B cell (primary cell): ENCODE measurements around the gene N4BP2L1. TPM values are rescaled to one million over a fixed set of nuclear protein-coding genes. Genes with fewer than 3 reads are reported as not detected.

Experiments used
- ATAC-seq: fragments of 200-7000 bp; cut with Tn5 transposase; one replicate; pipeline ENCODE4 v1.10.0; 2021; ENCODE audit warnings: low read depth, mild to moderate bottlenecking, moderate number of reproducible peaks, moderate library complexity
- CTCF ChIA-PET: fragments of 350-600 bp; sonication (Branson Sonifier 250); formaldehyde crosslinking; loops from one replicate; lab custom pipeline; 2021; ENCODE audit warnings: antibody characterized with exemption, inconsistent platforms; lab: Charles Lee
- POLR2A ChIA-PET: fragments of 350-600 bp; sonication (Branson Sonifier 250); formaldehyde crosslinking; loops from one replicate; lab custom pipeline; 2021; ENCODE audit warnings: antibody characterized with exemption; lab: Charles Lee
- DNase-seq: peaks from one replicate; pipeline ENCODE4 v3.0.0; 2013
- H2AFZ ChIP-seq: 2 replicates; pipeline ENCODE4 v1.6.1; 2012; ENCODE audit warnings: mild to moderate bottlenecking, low read depth, low read length; ENCODE audit not compliant: insufficient read depth, poor library complexity, severe bottlenecking
- H3K27ac ChIP-seq, 2 donors: 1 replicate in 1 of 2; 2 replicates in 1 of 2; pipeline ENCODE4 v1.5.1; 2012 to 2013; ENCODE audit warnings: low read length in 2 of 2, mild to moderate bottlenecking in 2 of 2, moderate library complexity in 1 of 2
- H3K27me3 ChIP-seq, 4 experiments: fragments of 200-600 bp in 1 of 4; sonication (generic) in 1 of 4; replicated peaks in 1 of 4; 1 replicate in 2 of 4; 2 replicates in 2 of 4; pipeline versions ENCODE4 v1.6.1 to v1.7.0; 2013 to 2016; ENCODE audit warnings: low read length in 3 of 4, mild to moderate bottlenecking in 2 of 4, mixed read lengths in 1 of 4, moderate library complexity in 1 of 4; ENCODE audit not compliant: insufficient read depth in 4 of 4, control insufficient read depth in 3 of 4; ENCODE audit errors: control extremely low read depth in 1 of 4
- H3K36me3 ChIP-seq, 2 experiments: replicated peaks in 1 of 2; 1 replicate in 1 of 2; 2 replicates in 1 of 2; pipeline versions ENCODE4 v1.6.1 to v1.7.1; 2013; ENCODE audit warnings: low read length in 1 of 2; ENCODE audit not compliant: insufficient read depth in 2 of 2, control insufficient read depth in 1 of 2; ENCODE audit errors: control extremely low read depth in 1 of 2, extremely low read depth in 1 of 2
- H3K4me1 ChIP-seq, 2 donors: fragments of 200-600 bp in 1 of 2; sonication (generic) in 1 of 2; 1 replicate in 1 of 2; 2 replicates in 1 of 2; pipeline versions ENCODE4 v1.5.1 to v1.6.1; 2013 to 2017; ENCODE audit warnings: low read length in 2 of 2; ENCODE audit not compliant: control insufficient read depth in 2 of 2, insufficient read depth in 2 of 2
- H3K4me2 ChIP-seq: replicated peaks from 2 replicates; pipeline ENCODE3; 2012; ENCODE audit warnings: mild to moderate bottlenecking, low read depth, low read length; ENCODE audit not compliant: poor library complexity, severe bottlenecking
- H3K4me3 ChIP-seq, 5 experiments: fragments of 200-600 bp in 1 of 5; sonication (generic) in 1 of 5; 1 replicate in 3 of 5; 2 replicates in 2 of 5; pipeline versions ENCODE4 v1.5.1 to v1.7.0; 2011 to 2016; ENCODE audit warnings: low read length in 4 of 5, mild to moderate bottlenecking in 4 of 5, low read depth in 2 of 5, control low read depth in 1 of 5, moderate library complexity in 1 of 5; ENCODE audit not compliant: insufficient read depth in 1 of 5; ENCODE audit errors: control extremely low read depth in 1 of 5, extremely low read depth in 1 of 5
- H3K79me2 ChIP-seq: fragments of 200-600 bp; sonication (generic); one replicate; pipeline ENCODE4 v1.6.0; 2016; ENCODE audit warnings: low read length; ENCODE audit not compliant: control insufficient read depth, insufficient read depth
- H3K9ac ChIP-seq: fragments of 200-600 bp; sonication (generic); 2 replicates; pipeline ENCODE4 v1.6.1; 2017; ENCODE audit warnings: mild to moderate bottlenecking, low read length, moderate library complexity
- H3K9me3 ChIP-seq, 3 donors: one replicate each; pipeline versions ENCODE4 v1.6.1 to v1.7.1; 2013; ENCODE audit warnings: low read length in 2 of 3; ENCODE audit not compliant: control insufficient read depth in 2 of 3, insufficient read depth in 1 of 3; ENCODE audit errors: control extremely low read depth in 1 of 3
- H4K20me1 ChIP-seq: 2 replicates; pipeline ENCODE4 v1.6.0; 2012; ENCODE audit warnings: mild to moderate bottlenecking, low read length; ENCODE audit not compliant: insufficient read depth, control insufficient read depth, poor library complexity, severe bottlenecking
- H3K27ac Mint-ChIP-seq: one replicate; pipeline ENCODE4 v1.8.0; 2021; ENCODE audit warnings: mixed read lengths
- H3K27me3 Mint-ChIP-seq: one replicate; pipeline ENCODE4 v1.8.0; 2021; ENCODE audit warnings: mixed read lengths
- H3K4me1 Mint-ChIP-seq: one replicate; pipeline ENCODE4 v1.8.0; 2021; ENCODE audit warnings: mixed read lengths
- H3K4me3 Mint-ChIP-seq: one replicate; pipeline ENCODE4 v1.8.0; 2021; ENCODE audit warnings: mixed read lengths
- H3K9me3 Mint-ChIP-seq: one replicate; pipeline ENCODE4 v1.8.0; 2022; ENCODE audit warnings: mixed read lengths; ENCODE audit not compliant: insufficient read depth
- CTCF ChIP-seq: fragments of 200-600 bp; IDR thresholded peaks from one replicate; pipeline ENCODE4 v1.8.0; 2022; ENCODE audit warnings: antibody characterized with exemption, mild to moderate bottlenecking
- EZH2 ChIP-seq: IDR thresholded peaks from 2 replicates; pipeline ENCODE4 v1.6.1; 2012; ENCODE audit warnings: borderline replicate concordance, low read depth, mild to moderate bottlenecking, moderate library complexity, low read length; ENCODE audit not compliant: insufficient read depth, poor library complexity, severe bottlenecking
- WGBS: methylation state at CpG from one replicate; pipeline ENCODE4 v1.1.5; 2013; ENCODE audit warnings: missing lambda C conversion rate; ENCODE audit not compliant: insufficient coverage; 5-methylcytosine and 5-hydroxymethylcytosine counted together
- intact Hi-C: fragments of 100-400 bp; cut with micrococcal nuclease; formaldehyde crosslinking; loops from one replicate; pipeline ENCODE4 v1.10.0; 2022
- polyA plus RNA-seq: library from polyadenylated mRNA; depleted of rRNA; stranded (reverse); fragments of >200 nt; gene quantifications from 2 replicates; pipeline ENCODE4 v1.2.3, GENCODE V29; 2012
- total RNA-seq, 2 donors: library from RNA; stranded (reverse); fragments of 120-200 nt in 1 of 2; gene quantifications; 1 replicate in 1 of 2; 2 replicates in 1 of 2; pipeline versions ENCODE4 v1.2.3 to v1.2.4, GENCODE V29; 2013 to 2022

Gene N4BP2L1
- total and polyA plus RNA-seq, 2 donors (not counting 1 experiment from before 2014, with no cell fraction given), result 50.9 to 52.8 TPM

DNA sequence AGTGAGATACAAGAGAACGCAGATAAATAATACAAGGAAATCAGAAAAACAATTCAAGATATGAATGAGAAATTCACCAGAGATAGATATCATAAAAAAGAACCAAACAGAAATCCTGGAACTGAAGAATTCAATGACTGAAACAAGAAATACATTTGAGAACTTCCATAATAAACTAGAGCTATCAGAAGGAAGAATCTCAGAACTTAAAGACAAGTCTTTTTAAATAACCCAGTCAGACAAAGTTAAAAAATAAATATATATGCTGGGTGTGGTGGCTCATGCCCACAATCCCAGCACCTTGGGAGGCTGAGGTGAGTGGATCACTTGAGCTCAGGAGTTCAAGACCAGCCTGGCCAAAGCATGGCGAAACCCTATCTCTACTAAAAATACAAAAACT lies 28.7 kb upstream of the N4BP2L1 start:
- Mint-ChIP-seq H3K4me3 (no peak overlapping the region), H3K27ac (no peak overlapping the region), H3K27me3 (no peaks in the 10 kb centered on the region), H3K9me3 (peaks cover 17% of the 10 kb centered on the region), H3K4me1 (no peaks in the 10 kb centered on the region)
- no peak overlapping the region for H3K4me2 ChIP-seq
- H3K27ac ChIP-seq, result no peak overlapping the region
- H3K27me3 ChIP-seq, result no peaks in the 10 kb centered on the region
- no CpG with 5 or more reads among the region's 2 CpGs for WGBS
- no peaks in the 10 kb centered on the region for H3K36me3 ChIP-seq
- TF ChIP-seq CTCF, result no peak
- TF ChIP-seq EZH2, result no peak
- no peaks in the 10 kb centered on the region for H4K20me1 ChIP-seq
- CTCF ChIA-PET, result no interaction called here
- ATAC-seq, result no peak
- peaks cover 1 to 31% (median 20%) of the 10 kb centered on the region in 3 donors for H3K9me3 ChIP-seq
- H3K9ac ChIP-seq, result no peak overlapping the region
- intact Hi-C loops, result no loop called here
- no peak overlapping the region for H2AFZ ChIP-seq
- DNase-seq, result no peak
- H3K4me3 ChIP-seq, result no peak overlapping the region
- no peaks in the 10 kb centered on the region for H3K4me1 ChIP-seq
- H3K79me2 ChIP-seq, result no peaks in the 10 kb centered on the region
- POLR2A ChIA-PET, result no interaction called here

- no peak overlapping the region for H2AFZ ChIP-seq
- no peaks in the 10 kb centered on the region for H3K27me3 Mint-ChIP-seq
- H3K9me3 ChIP-seq, result peaks cover 1 to 33% (median 22%) of the 10 kb centered on the region in 3 donors
- H3K9me3 Mint-ChIP-seq, result peaks cover 17% of the 10 kb centered on the region
- no peak for ATAC-seq
- WGBS, result 100% methylated on average over 2 of the region's 2 CpGs
- no peak for TF ChIP-seq CTCF
- TF ChIP-seq EZH2, result no peak
- no peak overlapping the region for H3K27ac Mint-ChIP-seq
- CTCF ChIA-PET, result no interaction called here
- H3K4me3 Mint-ChIP-seq, result no peak overlapping the region
- H3K27me3 ChIP-seq, result no peaks in the 10 kb centered on the region
- no peaks in the 10 kb centered on the region for H3K4me1 ChIP-seq
- no peak overlapping the region for H3K9ac ChIP-seq
- intact Hi-C loops, result no loop called here
- no peak for DNase-seq
- no peak overlapping the region for H3K4me2 ChIP-seq
- no peaks in the 10 kb centered on the region for H4K20me1 ChIP-seq
- no peaks in the 10 kb centered on the region for H3K36me3 ChIP-seq
- no peaks in the 10 kb centered on the region for H3K4me1 Mint-ChIP-seq
- no peak overlapping the region for H3K27ac ChIP-seq
- no peaks in the 10 kb centered on the region for H3K79me2 ChIP-seq
- no peak overlapping the region for H3K4me3 ChIP-seq
- POLR2A ChIA-PET, result no interaction called here
These were observed 27.6 kb upstream of the N4BP2L1 start for GRCh38 chr13:32455594-32455903.
